Skeletal muscle tissue (tissue), 4 donors: Measurements from ENCODE around the gene LRRFIP1. TPM values are rescaled to one million over a fixed set of nuclear protein-coding genes. Genes with fewer than 3 reads are reported as not detected.

Source experiments
- H3K27ac ChIP-seq: one replicate; pipeline ENCODE4 v1.7.0; 2013; ENCODE audit warnings: mild to moderate bottlenecking, low read depth, low read length, inconsistent platforms
- H3K27me3 ChIP-seq, 3 donors: one replicate each; pipeline ENCODE4 v1.7.0; 2013; ENCODE audit warnings: low read length in 3 of 3; ENCODE audit not compliant: control insufficient read depth in 3 of 3, insufficient read depth in 3 of 3
- H3K36me3 ChIP-seq, 3 donors: one replicate each; pipeline ENCODE4 v1.7.0; 2013; ENCODE audit warnings: low read length in 3 of 3; ENCODE audit not compliant: control insufficient read depth in 3 of 3, insufficient read depth in 3 of 3
- H3K4me1 ChIP-seq, 3 donors: one replicate each; pipeline ENCODE4 v1.7.0; 2013; ENCODE audit warnings: low read length in 3 of 3, mild to moderate bottlenecking in 3 of 3; ENCODE audit not compliant: control insufficient read depth in 3 of 3, insufficient read depth in 3 of 3
- H3K4me3 ChIP-seq, 3 donors: one replicate each; pipeline ENCODE4 v1.7.0; 2013; ENCODE audit warnings: low read length in 3 of 3
- H3K9ac ChIP-seq, 3 donors: one replicate each; pipeline ENCODE4 v1.7.0; 2013; ENCODE audit warnings: low read length in 3 of 3, mild to moderate bottlenecking in 3 of 3, moderate library complexity in 2 of 3, low read depth in 1 of 3
- H3K9me3 ChIP-seq, 3 donors: one replicate each; pipeline ENCODE4 v1.7.0; 2013; ENCODE audit warnings: low read length in 3 of 3; ENCODE audit not compliant: control insufficient read depth in 3 of 3
- total RNA-seq: library from RNA; depleted of rRNA; stranded (reverse); fragments of >200 nt; gene quantifications from one replicate; pipeline ENCODE4 v1.2.3, GENCODE V29; 2014
- donor health status: Osteomylitis.

The LRRFIP1 gene
- total RNA-seq, 1 donor from 2014 or later: 65.8 TPM

DNA sequence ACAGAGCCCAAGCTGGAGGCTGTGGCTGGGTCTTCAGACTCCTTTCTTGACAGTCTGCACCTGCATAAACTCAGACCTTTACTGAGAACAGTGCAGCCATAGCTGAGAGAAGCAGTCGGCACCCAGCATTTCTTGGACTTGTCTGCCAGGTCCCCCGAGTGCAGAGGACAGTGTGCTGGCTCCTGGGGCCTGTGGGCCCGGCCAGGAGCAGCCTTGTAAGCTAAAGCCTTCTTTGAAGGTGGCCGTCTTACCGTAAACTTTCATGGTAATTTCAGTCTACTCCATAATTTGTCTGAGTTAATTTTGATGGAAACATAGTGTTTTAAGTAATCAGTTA is 70.9 kb downstream of the LRRFIP1 start:
- Histone ChIP-seq H3K27me3 (no peaks in the 10 kb centered on the region), H3K4me3 (peak overlapping the region in 1 of 3 donors; percentile 17), H3K9ac (peak overlapping the region in 2 of 3 donors; percentile 27 to 39), H3K27ac (peak overlapping the region; percentile 87), H3K36me3 (no peaks in the 10 kb centered on the region), H3K4me1 (peaks cover 93 to 97% (median 93%) of the 10 kb centered on the region in 3 donors), H3K9me3 (no peaks in the 10 kb centered on the region)

- Histone ChIP-seq H3K27ac (peak overlapping the region; percentile 92), H3K27me3 (no peaks in the 10 kb centered on the region), H3K9me3 (no peaks in the 10 kb centered on the region), H3K9ac (peak overlapping the region; percentile 62 to 76 (median 71)), H3K36me3 (no peaks in the 10 kb centered on the region), H3K4me1 (peaks cover 91 to 97% (median 93%) of the 10 kb centered on the region in 3 donors), H3K4me3 (peak overlapping the region; percentile 10 to 33 (median 16))
Observed at GRCh38 chr2:237699870-237700511, 72.6 kb downstream of the LRRFIP1 start.

GRCh38 chr2:237700512-237701032 is 73.2 kb downstream of the LRRFIP1 start:
- H3K27me3 ChIP-seq: no peaks in the 10 kb centered on the region
- peak overlapping the region; percentile 10 to 33 (median 16) for H3K4me3 ChIP-seq
- peaks cover 89 to 94% (median 89%) of the 10 kb centered on the region in 3 donors for H3K4me1 ChIP-seq
- peak overlapping the region; percentile 92 for H3K27ac ChIP-seq
- no peaks in the 10 kb centered on the region for H3K9me3 ChIP-seq
- no peaks in the 10 kb centered on the region for H3K36me3 ChIP-seq
- H3K9ac ChIP-seq: peak overlapping the region; percentile 67 to 76 (median 71)

DNA sequence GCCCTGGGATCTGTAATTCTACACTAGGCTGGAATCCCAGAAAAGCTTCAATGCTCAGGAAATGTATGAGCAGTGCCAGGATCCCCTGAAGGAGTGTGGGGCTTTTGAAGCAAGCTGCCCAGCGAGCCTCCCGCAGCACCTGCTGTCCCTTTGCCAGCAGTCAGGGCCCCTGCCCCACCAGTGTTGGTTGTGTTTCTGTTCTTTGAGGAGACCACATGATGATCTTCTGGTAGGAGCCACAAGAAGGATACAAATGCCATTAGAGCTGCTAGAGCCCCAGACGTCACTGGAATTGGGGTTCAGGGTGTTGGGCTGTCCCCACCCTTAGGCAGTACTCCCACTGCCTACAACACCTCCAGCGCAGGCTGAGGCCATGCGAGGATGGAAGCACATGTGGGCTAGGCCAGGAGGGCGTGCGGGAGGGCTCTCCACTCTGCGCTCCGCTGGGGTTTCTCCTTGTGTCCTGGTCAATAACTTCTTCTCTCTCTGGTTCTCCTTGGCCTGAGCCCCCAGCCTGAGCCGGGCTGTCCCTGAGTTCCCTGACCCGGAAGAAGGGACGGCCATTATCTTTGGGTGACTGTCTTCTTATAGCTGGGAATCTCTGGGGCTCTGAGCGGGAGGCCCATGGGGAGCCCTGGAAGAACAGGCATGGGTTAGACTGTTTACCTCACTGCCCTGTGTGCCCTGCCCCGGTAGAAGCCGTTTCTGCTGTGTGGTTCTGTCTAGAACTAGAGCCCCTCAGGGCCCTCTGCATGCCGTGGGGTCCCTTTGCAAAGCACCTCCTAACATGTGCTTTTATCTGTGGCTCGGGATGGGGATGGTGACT is 73.9 kb downstream of the LRRFIP1 start:
- Histone ChIP-seq H3K4me3 (peak overlapping the region; percentile 14 to 33 (median 22)), H3K4me1 (peaks cover 83 to 92% (median 91%) of the 10 kb centered on the region in 3 donors), H3K27me3 (no peaks in the 10 kb centered on the region), H3K9me3 (no peaks in the 10 kb centered on the region), H3K27ac (peak overlapping the region; percentile 92), H3K9ac (peak overlapping the region; percentile 67 to 76 (median 71)), H3K36me3 (no peaks in the 10 kb centered on the region)

DNA sequence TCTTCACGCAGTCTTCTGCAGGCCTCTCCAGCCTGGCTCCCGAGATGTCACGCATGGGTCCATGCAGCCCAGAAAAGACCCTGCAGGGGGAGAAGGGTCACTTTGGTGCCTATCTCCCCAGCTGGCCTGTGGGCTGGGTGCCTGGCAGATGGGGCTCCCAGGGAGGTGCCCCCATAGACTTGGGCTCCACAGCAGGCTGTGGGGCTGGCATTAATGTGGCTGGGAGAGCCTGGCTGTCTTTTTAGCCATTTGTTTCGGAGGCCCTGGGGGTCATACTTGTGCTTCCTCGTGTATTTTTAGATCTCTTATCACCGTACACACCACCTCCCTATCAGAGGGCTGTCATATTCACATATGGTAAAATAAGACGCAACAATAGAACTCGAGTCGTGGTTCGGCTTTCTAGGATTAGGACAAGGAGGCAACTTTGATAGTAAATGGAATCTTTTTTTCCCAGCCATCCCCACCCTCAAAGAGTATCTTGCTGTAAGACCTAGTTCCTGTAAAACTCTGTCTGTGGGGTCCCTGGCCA is 74.5 kb downstream of the LRRFIP1 start:
- H3K27ac ChIP-seq: peak overlapping the region; percentile 92
- H3K27me3 ChIP-seq: no peaks in the 10 kb centered on the region
- peak overlapping the region; percentile 11 to 41 (median 16) for H3K4me3 ChIP-seq
- H3K4me1 ChIP-seq: peaks cover 79 to 92% (median 91%) of the 10 kb centered on the region in 3 donors
- H3K9me3 ChIP-seq: no peaks in the 10 kb centered on the region
- peak overlapping the region; percentile 66 to 76 (median 71) for H3K9ac ChIP-seq
- H3K36me3 ChIP-seq: no peaks in the 10 kb centered on the region

DNA sequence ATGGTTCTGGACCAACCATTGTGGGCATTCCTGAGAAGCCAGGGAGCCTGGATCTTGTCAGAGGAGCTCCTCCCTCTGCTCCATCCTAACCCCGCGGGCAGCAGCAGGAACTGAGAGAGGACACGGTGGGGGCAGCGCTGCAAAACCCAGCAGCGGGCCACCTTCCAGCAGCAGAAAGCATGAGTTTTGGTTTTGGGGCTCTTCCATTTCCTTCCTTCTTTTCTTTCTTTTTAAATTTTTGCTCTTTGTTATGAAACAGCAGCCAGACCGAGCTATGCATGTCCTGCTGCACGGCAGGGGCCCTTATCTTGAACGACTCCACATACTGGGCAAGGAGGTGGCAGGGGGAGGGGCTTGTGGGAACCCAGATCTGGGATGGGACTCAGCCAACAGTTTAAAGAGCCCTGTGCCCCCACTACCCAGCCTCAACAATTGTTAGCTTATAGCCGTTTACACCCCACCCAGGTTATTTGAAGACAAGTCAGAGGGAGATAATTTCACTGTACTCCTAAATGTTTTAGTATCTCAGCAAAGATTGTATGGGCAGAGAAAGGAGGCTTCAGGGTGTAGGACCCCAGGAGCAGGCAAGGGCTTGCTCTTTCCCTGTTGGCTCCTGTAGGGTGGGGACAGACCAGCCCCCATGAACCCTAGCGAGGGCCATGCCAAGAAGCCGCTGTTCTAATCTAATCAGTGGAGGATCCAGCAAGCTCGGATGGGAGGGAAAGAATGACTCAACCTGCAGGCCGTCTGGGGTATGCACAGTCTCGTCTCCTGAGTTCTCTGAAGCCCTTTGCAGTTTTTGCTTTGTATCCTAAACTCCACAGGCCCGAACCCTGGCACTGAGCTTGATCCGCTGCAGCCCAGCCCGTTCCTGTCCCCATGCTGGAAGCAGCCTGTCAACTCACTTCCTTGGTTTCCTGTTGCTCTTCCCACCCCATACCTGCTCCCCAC is 75.3 kb downstream of the LRRFIP1 start:
- Histone ChIP-seq H3K9me3 (no peaks in the 10 kb centered on the region), H3K4me1 (peaks cover 78 to 92% (median 90%) of the 10 kb centered on the region in 3 donors), H3K27me3 (no peaks in the 10 kb centered on the region), H3K27ac (peak overlapping the region; percentile 92), H3K4me3 (peak overlapping the region; percentile 34 to 44 (median 41)), H3K36me3 (no peaks in the 10 kb centered on the region), H3K9ac (peak overlapping the region; percentile 51 to 76 (median 66))

GRCh38 chr2:237704501-237705434 is 77.4 kb downstream of the LRRFIP1 start:
- H3K9ac ChIP-seq: peak overlapping the region in 1 of 3 donors; percentile 0
- peaks cover 0 to 7% (median 0%) of the 10 kb centered on the region in 3 donors for H3K36me3 ChIP-seq
- peaks cover 82 to 92% (median 91%) of the 10 kb centered on the region in 3 donors for H3K4me1 ChIP-seq
- H3K27ac ChIP-seq: peak overlapping the region; percentile 92
- H3K4me3 ChIP-seq: no peak overlapping the region
- H3K27me3 ChIP-seq: no peaks in the 10 kb centered on the region
- H3K9me3 ChIP-seq: no peaks in the 10 kb centered on the region

DNA sequence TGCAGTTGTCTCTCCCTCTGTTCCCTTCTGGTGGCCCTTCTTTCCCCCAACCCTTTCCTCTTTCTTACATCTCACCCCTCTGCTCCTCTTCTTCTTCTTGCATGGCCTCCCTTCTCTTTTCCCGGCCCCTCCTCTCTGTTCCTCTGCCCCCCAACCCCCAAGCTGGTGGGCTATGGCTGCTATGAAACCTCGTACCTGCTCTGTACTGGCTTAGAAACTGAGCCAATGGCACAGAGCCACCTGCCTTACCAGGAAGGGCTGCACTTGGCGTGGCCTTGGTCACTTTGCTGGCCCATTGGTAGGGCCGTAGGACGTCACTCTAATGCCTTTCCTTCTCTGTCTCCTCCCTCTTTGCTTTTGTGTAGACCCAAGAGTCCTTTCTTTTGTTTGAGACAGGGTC is 78.9 kb downstream of the LRRFIP1 start:
- no peaks in the 10 kb centered on the region for H3K9me3 ChIP-seq
- no peak overlapping the region for H3K4me3 ChIP-seq
- peak overlapping the region; percentile 42 for H3K27ac ChIP-seq
- peaks cover 68 to 78% (median 78%) of the 10 kb centered on the region in 3 donors for H3K4me1 ChIP-seq
- no peaks in the 10 kb centered on the region for H3K27me3 ChIP-seq
- H3K36me3 ChIP-seq: peaks cover 2 to 11% (median 6%) of the 10 kb centered on the region in 3 donors
- no peak overlapping the region for H3K9ac ChIP-seq
